ENCODE measurements around the gene SMAP1.
"Not testable (repeated sequence)": the region's sequence is repeated elsewhere in the genome, so short reads cannot be mapped to it uniquely, and the experiment has no call there.

Gene SMAP1

GRCh38 chr6:70763754-70764510 lies 96.2 kb downstream of the SMAP1 start:
- ATAC-seq (no peak), DNase-seq (no peak)
- Mint-ChIP-seq H3K9me3 (peaks cover 0 to 10% of the 10 kb centered on the region in 2 donors), H3K4me1 (no peaks in the 10 kb centered on the region), H3K27me3 (no peaks in the 10 kb centered on the region), H3K4me3 (no peak overlapping the region), H3K27ac (no peak overlapping the region)

DNA sequence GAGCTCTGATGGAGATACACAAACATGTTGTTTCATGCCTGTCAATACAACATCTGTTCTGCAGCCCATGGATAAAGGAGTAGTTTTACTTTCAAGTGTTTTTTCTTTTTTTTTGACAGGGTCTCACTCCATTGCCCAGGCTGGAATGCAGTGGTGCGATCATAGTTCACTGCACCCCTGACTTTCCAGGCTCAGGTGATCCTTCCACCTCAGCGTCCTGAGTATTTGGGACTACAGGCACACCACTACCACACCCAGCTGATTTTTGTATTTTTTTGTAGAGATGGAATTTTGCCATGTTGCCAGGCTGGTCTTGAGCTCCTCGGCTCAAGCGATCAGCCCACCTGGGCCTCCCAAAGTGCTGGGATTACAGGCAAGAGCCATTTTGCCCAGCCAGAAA lies 97.0 kb downstream of the SMAP1 start:
- DNase-seq (no peak), ATAC-seq (no peak)
- peaks cover 0 to 11% of the 10 kb centered on the region in 2 donors for H3K9me3 Mint-ChIP-seq
- peak overlapping the region in 1 of 2 donors; percentile 86 for H3K27ac Mint-ChIP-seq
- no peaks in the 10 kb centered on the region for H3K27me3 Mint-ChIP-seq
- no peak overlapping the region for H3K4me3 Mint-ChIP-seq
- no peaks in the 10 kb centered on the region for H3K4me1 Mint-ChIP-seq

GRCh38 chr6:70771351-70771750 lies 103.7 kb downstream of the SMAP1 start:
- not testable (repeated sequence) for ATAC-seq, H3K27me3 Mint-ChIP-seq, H3K4me3 Mint-ChIP-seq, H3K4me1 Mint-ChIP-seq, DNase-seq
- peaks cover 13 to 18% of the 10 kb centered on the region in 2 donors for H3K9me3 Mint-ChIP-seq
- H3K27ac Mint-ChIP-seq: peak overlapping the region in 1 of 2 donors; percentile 64

- DNase-seq (no peak), ATAC-seq (no peak)
- Mint-ChIP-seq H3K9me3 (peaks cover 37 to 40% of the 10 kb centered on the region in 2 donors), H3K4me3 (no peak overlapping the region), H3K27ac (no peak overlapping the region), H3K27me3 (no peaks in the 10 kb centered on the region), H3K4me1 (no peaks in the 10 kb centered on the region)
These were observed 112.3 kb downstream of the SMAP1 start for GRCh38 chr6:70779934-70780333.

DNA sequence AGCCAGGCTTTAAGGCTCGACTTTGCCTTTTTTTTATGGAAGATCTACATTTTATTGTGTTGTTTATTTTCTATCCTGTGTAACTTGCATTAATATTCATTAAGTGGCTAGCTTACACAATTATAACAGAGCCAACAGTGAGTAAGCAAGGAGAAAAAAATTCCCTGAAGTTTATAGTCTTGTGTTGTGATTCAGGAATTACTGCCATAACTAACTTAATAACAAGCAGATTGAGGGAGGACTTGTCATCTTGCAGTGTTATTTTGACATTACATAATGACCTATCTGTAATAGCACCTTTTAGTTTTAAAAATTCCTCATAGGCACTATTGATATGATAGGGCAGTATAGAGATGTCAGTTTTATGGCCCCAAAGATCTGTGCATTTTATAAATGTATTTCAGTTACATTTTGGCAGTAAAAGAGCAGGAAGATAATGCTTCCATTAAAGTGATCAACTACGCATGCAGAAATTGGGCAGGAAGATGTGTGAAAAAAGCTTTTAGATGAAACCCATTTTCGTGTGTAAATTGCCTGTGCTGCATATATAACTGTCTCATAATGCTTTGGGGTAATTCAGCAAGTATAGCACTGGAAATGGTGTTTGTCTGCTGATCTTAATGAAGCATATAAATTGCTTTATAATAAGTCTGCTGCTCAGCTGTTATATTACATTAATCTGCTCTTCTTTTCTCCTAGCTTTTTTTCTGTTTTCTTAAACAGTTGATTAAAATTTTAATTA lies 123.0 kb downstream of the SMAP1 start:
- Mint-ChIP-seq H3K27me3 (no peaks in the 10 kb centered on the region), H3K4me1 (no peaks in the 10 kb centered on the region), H3K9me3 (peaks cover 8 to 16% of the 10 kb centered on the region in 2 donors), H3K4me3 (no peak overlapping the region), H3K27ac (no peak overlapping the region)
- ATAC-seq (no peak), DNase-seq (no peak)

DNA sequence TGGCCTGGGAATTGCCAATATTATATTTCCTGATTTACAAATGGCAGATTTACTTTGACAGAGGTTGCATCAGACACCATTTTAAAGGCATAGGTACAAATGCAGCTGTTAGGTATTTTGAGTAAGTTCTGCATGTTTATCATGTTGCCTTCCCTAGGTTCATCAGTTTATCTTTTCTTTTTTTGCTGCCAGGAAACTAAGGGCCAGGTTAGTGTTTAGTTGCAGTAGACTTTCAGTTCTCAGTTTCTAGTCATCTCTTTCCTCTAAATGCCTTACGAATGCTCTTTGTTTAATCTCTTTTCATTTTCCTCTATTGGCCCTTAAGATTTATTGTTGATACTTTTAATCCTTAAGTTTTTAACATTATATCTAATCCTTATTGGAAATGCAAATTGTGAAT lies 129.9 kb downstream of the SMAP1 start:
- peaks cover 14 to 15% of the 10 kb centered on the region in 2 donors for H3K9me3 Mint-ChIP-seq
- DNase-seq: no peak
- H3K27ac Mint-ChIP-seq: peak overlapping the region in 1 of 2 donors; percentile 91
- peak; percentile 46 for ATAC-seq
- H3K4me1 Mint-ChIP-seq: peaks cover 32% of the 10 kb centered on the region
- peak overlapping the region in 1 of 2 donors; percentile 6 for H3K4me3 Mint-ChIP-seq
- no peaks in the 10 kb centered on the region for H3K27me3 Mint-ChIP-seq

DNA sequence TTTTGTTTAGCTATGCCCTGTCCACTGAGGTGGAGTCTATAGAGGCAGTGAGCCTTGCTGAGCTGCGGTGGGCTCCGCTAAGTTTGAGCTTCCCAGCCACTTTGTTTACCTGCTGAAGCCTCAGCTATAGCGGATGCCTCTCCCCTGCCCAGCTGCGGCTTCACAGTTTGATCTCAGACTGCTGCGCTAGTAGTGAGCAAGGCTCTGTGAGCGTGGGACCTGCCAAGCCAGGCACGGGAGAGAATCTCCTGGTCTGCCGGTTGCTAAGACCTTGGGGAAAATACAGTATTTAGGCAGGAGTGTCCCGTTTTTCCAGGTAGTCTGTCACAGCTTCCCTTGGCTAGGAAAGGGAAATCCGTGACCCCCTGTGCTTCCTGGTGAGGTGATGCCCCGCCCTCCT lies 138.4 kb downstream of the SMAP1 start:
- no peak overlapping the region for H3K27ac Mint-ChIP-seq
- H3K9me3 Mint-ChIP-seq: peaks cover 23 to 28% of the 10 kb centered on the region in 2 donors
- no peak overlapping the region for H3K4me3 Mint-ChIP-seq
- ATAC-seq: no peak
- peaks cover 12% of the 10 kb centered on the region for H3K4me1 Mint-ChIP-seq
- H3K27me3 Mint-ChIP-seq: no peaks in the 10 kb centered on the region
- no peak for DNase-seq

GRCh38 chr6:70811788-70812187 lies 144.1 kb downstream of the SMAP1 start:
- DNase-seq (no peak), ATAC-seq (no peak)
- no peak overlapping the region for H3K4me3 Mint-ChIP-seq
- H3K4me1 Mint-ChIP-seq: no peaks in the 10 kb centered on the region
- no peak overlapping the region for H3K27ac Mint-ChIP-seq
- H3K9me3 Mint-ChIP-seq: no peaks in the 10 kb centered on the region
- H3K27me3 Mint-ChIP-seq: no peaks in the 10 kb centered on the region

DNA sequence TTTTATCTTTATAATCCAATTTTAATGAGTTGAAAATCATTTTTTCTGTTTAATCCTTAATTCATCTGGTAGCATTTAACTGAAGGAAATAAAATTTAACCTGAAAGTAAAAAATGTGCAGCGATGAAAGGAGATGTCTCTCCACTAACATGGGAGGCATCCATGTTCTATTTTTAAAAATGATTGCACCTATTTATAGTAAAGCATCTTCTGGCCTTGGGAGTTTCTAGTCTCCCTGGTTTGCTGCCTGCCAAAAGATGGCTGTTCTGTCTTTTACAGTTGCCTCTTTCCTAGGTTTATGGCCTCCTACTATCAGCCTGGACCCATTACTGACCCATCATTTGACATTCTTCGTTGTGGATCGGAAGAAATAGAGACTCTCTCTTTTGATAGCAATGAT lies 146.2 kb downstream of the SMAP1 start:
- H3K27ac Mint-ChIP-seq: no peak overlapping the region
- no peak for ATAC-seq

GRCh38 chr6:70819646-70820045 lies 152.0 kb downstream of the SMAP1 start:
- peaks cover 9 to 10% of the 10 kb centered on the region in 2 donors for H3K9me3 Mint-ChIP-seq
- no peak overlapping the region for H3K4me3 Mint-ChIP-seq
- no peak for ATAC-seq
- H3K27me3 Mint-ChIP-seq: no peaks in the 10 kb centered on the region
- H3K27ac Mint-ChIP-seq: no peak overlapping the region
- no peak for DNase-seq
- no peaks in the 10 kb centered on the region for H3K4me1 Mint-ChIP-seq

More for the DNA sequence above, 146.2 kb downstream of the SMAP1 start:
- Mint-ChIP-seq H3K9me3 (no peaks in the 10 kb centered on the region), H3K4me3 (no peak overlapping the region), H3K27me3 (no peaks in the 10 kb centered on the region), H3K4me1 (no peaks in the 10 kb centered on the region)
- no peak for DNase-seq

- DNase-seq (no peak), ATAC-seq (no peak)
- Mint-ChIP-seq H3K27me3 (no peaks in the 10 kb centered on the region), H3K4me1 (no peaks in the 10 kb centered on the region), H3K4me3 (no peak overlapping the region), H3K27ac (no peak overlapping the region), H3K9me3 (peaks cover 9 to 10% of the 10 kb centered on the region in 2 donors)
These were observed 153.1 kb downstream of the SMAP1 start for GRCh38 chr6:70820778-70821177.

DNA sequence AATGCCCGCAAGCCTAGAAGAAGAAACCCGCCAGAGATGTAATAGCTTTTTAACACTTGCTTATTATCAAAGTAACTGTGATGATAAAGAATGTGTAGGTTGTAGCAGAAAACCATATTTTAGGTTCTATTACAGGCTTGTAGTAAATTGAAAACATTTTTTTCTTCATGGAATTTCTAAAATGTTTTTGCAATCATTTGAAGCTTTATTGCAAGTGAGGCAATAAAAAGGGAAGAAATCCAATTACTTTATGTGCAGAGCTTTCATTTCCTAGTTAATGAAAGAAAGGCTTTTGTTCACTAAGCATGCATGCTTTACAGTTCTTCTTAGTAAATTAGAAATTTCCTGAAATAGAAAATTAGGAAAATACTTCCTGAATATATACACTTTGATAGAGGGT lies 154.1 kb downstream of the SMAP1 start:
- ATAC-seq: no peak
- H3K9me3 Mint-ChIP-seq: peaks cover 9 to 10% of the 10 kb centered on the region in 2 donors
- no peaks in the 10 kb centered on the region for H3K4me1 Mint-ChIP-seq
- no peak overlapping the region for H3K4me3 Mint-ChIP-seq
- no peaks in the 10 kb centered on the region for H3K27me3 Mint-ChIP-seq
- DNase-seq: no peak
- no peak overlapping the region for H3K27ac Mint-ChIP-seq

GRCh38 chr6:70823651-70824050 lies 156.0 kb downstream of the SMAP1 start:
- peaks cover 6% of the 10 kb centered on the region for H3K4me1 Mint-ChIP-seq
- ATAC-seq (no peak), DNase-seq (no peak)
- no peaks in the 10 kb centered on the region for H3K27me3 Mint-ChIP-seq
- peaks cover 9 to 10% of the 10 kb centered on the region in 2 donors for H3K9me3 Mint-ChIP-seq
- no peak overlapping the region for H3K4me3 Mint-ChIP-seq
- no peak overlapping the region for H3K27ac Mint-ChIP-seq

DNA sequence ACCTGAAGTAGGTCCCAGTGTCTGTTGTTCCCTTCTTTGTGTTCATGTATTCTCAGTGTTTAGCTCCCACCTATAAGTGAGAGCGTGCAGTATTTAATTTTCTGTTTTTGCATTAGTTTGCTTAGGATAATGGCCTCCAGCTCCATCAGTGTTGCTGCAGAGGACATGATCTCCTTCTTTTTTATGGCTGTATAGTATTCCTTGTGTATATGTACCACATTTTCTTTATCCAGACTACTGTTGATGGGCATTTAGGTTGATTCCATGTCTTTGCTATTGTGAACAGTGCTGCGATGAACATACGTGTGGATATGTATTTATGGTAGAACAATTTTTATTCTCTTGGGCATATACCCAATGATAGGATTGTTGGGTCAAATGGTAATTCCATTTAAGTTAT lies 163.7 kb downstream of the SMAP1 start:
- no peak for DNase-seq

GRCh38 chr6:70834520-70834919 lies 166.8 kb downstream of the SMAP1 start:
- no peaks in the 10 kb centered on the region for H3K27me3 Mint-ChIP-seq
- peaks cover 0 to 7% of the 10 kb centered on the region in 2 donors for H3K9me3 Mint-ChIP-seq
- no peak overlapping the region for H3K27ac Mint-ChIP-seq
- ATAC-seq (no peak), DNase-seq (no peak)
- no peak overlapping the region for H3K4me3 Mint-ChIP-seq
- H3K4me1 Mint-ChIP-seq: peaks cover 7% of the 10 kb centered on the region

More for the DNA sequence above, 163.7 kb downstream of the SMAP1 start:
- Mint-ChIP-seq H3K4me3 (no peak overlapping the region), H3K9me3 (peaks cover 0 to 7% of the 10 kb centered on the region in 2 donors), H3K4me1 (peaks cover 6% of the 10 kb centered on the region), H3K27ac (no peak overlapping the region), H3K27me3 (no peaks in the 10 kb centered on the region)
- ATAC-seq: no peak

GRCh38 chr6:70838907-70839285 lies 171.2 kb downstream of the SMAP1 start:
- ATAC-seq: no peak
- no peak overlapping the region for H3K4me3 Mint-ChIP-seq

More at GRCh38 chr6:70838907-70839285, 171.2 kb downstream of the SMAP1 start:
- no peaks in the 10 kb centered on the region for H3K27me3 Mint-ChIP-seq
- DNase-seq: no peak
- no peak overlapping the region for H3K27ac Mint-ChIP-seq
- peaks cover 9% of the 10 kb centered on the region for H3K4me1 Mint-ChIP-seq
- no peaks in the 10 kb centered on the region for H3K9me3 Mint-ChIP-seq
